Activated CD4-positive, alpha-beta T cell treated with anti-CD3 and anti-CD28 coated beads, Interleukin-2, amount 50 U/mL, for 1 hour (primary cell): ENCODE results near the gene MR1.

Experiments
- DNase-seq: peaks from one replicate; pipeline ENCODE4 v3.0.0-alpha.2; 2020

The MR1 gene

GRCh38 chr1:181073638-181074037 is 39.9 kb downstream of the MR1 start:
- no peak for DNase-seq

GRCh38 chr1:181075766-181076350 is 42.1 kb downstream of the MR1 start:
- no peak for DNase-seq

GRCh38 chr1:181076852-181077251 is 43.1 kb downstream of the MR1 start:
- no peak for DNase-seq

- DNase-seq = no peak
These were observed 43.9 kb downstream of the MR1 start for GRCh38 chr1:181077576-181078242.

- DNase-seq = no peak
These were observed 45.6 kb downstream of the MR1 start for GRCh38 chr1:181079382-181079781.

GRCh38 chr1:181079920-181080319 is 46.1 kb downstream of the MR1 start:
- no peak for DNase-seq

DNA sequence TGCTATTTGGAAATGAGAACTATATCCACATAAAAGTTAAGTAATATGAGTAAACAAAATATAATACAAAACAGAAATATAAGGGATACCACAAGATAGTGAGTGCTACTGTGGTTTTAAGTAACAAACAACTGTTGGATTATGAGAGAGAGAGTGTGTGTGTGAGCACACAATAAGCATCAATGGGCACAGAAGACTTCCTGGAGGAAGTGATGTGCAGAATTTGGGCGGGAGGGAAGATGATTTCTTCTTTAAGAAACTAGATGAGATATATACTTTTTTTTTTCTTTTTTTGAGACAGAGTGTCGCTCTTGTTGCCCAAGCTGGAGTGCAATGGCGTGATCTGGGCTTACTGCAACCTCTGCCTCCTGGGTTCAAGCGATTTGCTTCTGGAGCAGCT is 46.8 kb downstream of the MR1 start:
- DNase-seq = no peak

- no peak for DNase-seq
These were observed 47.6 kb downstream of the MR1 start for GRCh38 chr1:181081395-181081794.

DNA sequence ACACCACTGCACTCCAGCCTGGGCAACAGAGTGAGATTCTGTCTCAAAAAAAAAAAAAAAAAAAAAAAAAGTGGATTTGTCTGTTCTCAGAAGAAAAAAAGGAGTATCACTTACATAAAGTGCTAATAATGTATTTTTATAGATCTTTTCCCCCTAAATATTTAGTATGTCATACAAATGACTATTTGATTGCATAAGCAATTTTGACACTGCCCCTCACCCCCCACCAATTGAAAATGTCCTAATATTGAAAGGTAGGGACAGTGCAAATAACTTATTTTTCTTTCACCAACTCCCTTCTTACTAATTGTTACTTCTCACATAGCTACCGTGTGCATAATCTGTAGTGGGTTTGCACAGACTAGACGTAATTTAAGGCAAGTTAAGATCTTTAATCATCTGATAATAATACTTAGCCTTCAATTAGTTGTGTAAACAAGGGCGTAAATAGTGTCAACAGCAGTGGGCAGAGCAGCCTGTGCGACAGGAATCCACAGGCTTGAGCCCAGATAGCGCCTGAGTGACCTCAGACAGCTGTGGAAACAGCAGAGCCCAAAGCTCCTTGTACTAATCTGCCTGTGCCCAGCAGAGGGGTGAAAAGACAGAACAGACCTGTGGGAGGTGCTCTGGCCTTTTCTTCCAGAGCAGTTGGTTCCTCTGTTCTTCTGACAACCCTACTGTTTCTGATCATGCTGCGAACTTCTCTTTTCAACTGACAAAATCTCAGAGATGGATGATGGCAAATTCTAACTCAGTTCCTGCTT is 50.2 kb downstream of the MR1 start:
- peak; percentile 54 for DNase-seq

- DNase-seq = no peak
These were observed 50.8 kb downstream of the MR1 start for GRCh38 chr1:181084606-181084969.

DNA sequence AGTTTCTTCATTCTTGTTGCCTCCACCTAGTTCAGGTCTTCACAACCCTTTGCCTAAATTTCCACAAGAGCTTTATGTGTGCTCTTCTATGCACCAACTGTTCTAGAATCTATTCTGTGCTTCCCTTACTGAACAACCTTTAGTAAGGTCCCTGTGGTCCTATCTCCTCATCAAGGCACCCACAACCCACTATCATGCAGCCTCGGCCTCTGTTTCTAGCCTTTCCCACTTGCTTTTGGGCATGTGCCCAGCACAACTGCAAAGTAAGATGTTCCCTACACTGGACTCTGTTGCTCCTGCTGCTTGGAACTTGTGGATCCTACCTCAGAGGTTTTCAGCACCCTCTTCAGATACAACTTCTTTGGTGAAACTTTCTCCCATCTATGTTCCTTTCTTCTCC is 52.3 kb downstream of the MR1 start:
- DNase-seq = no peak

DNA sequence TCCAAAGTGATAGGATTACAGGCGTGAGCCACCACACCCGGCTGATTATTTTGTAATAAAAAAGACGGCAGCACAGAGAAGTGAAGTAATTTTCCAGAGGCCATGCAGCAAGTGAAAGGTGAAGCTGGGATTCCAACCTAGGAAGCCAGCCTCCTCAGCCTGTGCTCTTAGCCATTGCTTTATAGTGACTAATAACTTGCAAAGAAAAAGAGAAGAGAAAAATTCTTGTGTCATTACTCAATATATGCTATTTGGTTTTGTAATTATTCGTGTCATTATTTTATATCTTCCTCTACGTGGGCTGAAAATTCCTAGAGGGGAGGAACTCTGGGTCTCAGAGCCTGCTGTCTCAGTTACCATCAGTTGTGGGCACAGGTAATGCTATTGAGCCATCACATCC is 53.1 kb downstream of the MR1 start:
- DNase-seq = no peak

- DNase-seq = no peak
These were observed 53.7 kb downstream of the MR1 start for GRCh38 chr1:181087400-181087901.

DNA sequence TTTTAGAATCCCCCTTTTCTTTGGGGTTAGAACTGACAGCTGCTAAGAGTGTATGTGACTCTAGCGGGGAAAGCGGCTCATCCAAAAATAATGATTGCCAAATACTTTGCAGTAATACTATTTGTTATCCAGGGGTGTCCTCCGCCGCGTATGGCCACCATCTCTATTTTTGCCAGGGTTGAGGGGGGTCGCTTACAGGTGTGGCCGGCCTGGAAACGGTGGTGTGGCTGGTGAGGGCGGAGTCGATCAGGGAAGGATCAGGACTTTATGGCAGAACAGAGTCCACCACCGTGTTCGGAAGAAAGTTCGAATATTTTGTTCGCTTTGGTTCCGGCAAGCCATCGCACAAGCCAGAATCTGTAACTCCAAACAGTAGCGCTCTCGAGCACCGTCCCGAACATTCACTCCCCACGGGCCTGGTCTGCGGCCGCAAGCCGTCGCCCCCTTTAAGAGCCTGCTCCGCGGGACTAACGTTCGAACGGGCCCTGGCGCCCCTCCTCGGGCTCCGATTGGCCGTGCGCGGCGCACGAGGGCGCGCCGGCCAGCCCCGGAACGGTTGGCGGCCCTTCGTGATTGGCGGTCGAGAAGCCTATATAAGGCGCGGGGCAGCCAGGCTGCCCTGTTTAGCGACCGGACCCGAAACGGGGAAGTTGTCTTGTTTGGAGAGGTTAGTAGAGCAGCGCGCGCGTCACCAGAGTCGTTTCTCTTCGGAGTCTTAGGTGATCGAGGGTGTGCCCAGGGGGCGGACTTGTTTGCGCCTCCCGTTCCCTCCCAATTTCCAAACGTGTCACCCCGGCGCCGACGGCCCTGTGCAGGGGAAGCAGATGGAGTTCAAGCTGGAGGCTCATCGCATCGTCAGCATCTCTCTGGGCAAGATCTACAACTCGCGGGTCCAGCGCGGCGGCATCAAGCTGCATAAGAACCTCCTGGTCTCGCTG is 54.6 kb downstream of the MR1 start, which contains the start of gene IER5:
TSS of gene IER5 (plus strand) at position 622 of the 938 bp plus-strand sequence. CDS start at position 825, 203 bp downstream.
- DNase-seq = peak; percentile 94

DNA sequence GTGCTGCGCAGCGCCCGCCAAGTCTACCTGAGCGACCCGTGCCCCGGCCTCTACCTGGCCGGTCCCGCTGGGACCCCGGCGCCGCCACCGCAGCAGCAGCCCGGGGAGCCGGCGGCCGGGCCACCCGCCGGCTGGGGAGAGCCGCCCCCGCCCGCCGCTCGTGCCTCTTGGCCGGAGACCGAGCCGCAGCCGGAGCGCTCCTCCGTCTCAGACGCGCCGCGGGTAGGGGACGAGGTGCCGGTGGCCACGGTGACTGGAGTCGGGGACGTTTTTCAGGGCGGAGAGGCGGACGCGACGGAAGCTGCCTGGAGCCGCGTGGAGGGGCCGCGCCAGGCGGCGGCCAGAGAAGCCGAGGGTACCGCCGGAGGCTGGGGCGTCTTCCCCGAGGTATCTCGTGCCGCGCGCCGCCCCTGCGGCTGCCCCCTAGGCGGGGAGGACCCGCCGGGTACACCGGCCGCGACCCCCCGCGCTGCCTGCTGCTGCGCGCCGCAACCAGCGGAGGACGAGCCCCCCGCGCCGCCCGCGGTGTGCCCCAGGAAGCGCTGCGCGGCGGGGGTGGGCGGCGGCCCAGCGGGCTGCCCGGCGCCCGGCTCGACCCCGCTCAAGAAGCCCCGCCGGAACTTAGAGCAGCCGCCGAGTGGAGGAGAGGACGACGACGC is 55.4 kb downstream of the MR1 start:
- DNase-seq = peak; percentile 32

GRCh38 chr1:181089676-181090544 is 56.1 kb downstream of the MR1 start:
- peak; percentile 68 for DNase-seq

GRCh38 chr1:181090641-181091126 is 56.9 kb downstream of the MR1 start:
- peak; percentile 21 for DNase-seq

- DNase-seq = no peak
These were observed 57.7 kb downstream of the MR1 start for GRCh38 chr1:181091309-181092040.

GRCh38 chr1:181092056-181092455 is 58.3 kb downstream of the MR1 start:
- no peak for DNase-seq

GRCh38 chr1:181092883-181093458 is 59.2 kb downstream of the MR1 start:
- no peak for DNase-seq
